HEK293 (cell line): ENCODE data around the gene PEX10.
A peak's percentile ranks its signal among the peaks of the same experiment; 100 is the strongest.

ENCODE experiments used
- CTCF ChIA-PET: fragments of 350-600 bp; formaldehyde crosslinking; extraction: SDS; loops from one replicate; lab custom pipeline; 2021; ENCODE audit warnings: antibody characterized with exemption; lab: Yijun Ruan, JAX
- POLR2A ChIA-PET: fragments of 300-600 bp; formaldehyde crosslinking; extraction: SDS; loops from one replicate; lab custom pipeline; 2020; ENCODE audit warnings: antibody characterized with exemption, inconsistent platforms; lab: Yijun Ruan, JAX
- H3K27ac ChIP-seq: fragments of 200-500 bp; sonication (Bioruptor generic); 2 replicates; pipeline ENCODE4 v1.5.1; 2014; ENCODE audit warnings: low read depth, low read length, control low read depth, inconsistent platforms; ENCODE audit errors: extremely low read depth
- H3K36me3 ChIP-seq, 2 experiments: fragments of 200-500 bp in 1 of 2; sonication (Bioruptor generic) in 1 of 2; 1 replicate in 1 of 2; 2 replicates in 1 of 2; pipeline ENCODE4 v1.5.1; 2014 to 2017; ENCODE audit warnings: inconsistent platforms in 2 of 2, low read length in 2 of 2; ENCODE audit not compliant: control insufficient read depth in 2 of 2, insufficient read depth in 1 of 2
- H3K4me1 ChIP-seq: fragments of 200-500 bp; sonication (Bioruptor generic); 2 replicates; pipeline ENCODE4 v1.5.1; 2014; ENCODE audit warnings: mild to moderate bottlenecking, low read length, inconsistent platforms; ENCODE audit not compliant: control insufficient read depth, insufficient read depth
- H3K4me3 ChIP-seq: 2 replicates; pipeline ENCODE4 v1.5.1; 2011; ENCODE audit warnings: low read depth, mild to moderate bottlenecking, control low read depth, low read length, moderate library complexity
- H3K9me3 ChIP-seq: fragments of 200-500 bp; sonication (Bioruptor generic); 2 replicates; pipeline ENCODE4 v1.5.1; 2014; ENCODE audit warnings: low read depth, low read length, inconsistent platforms; ENCODE audit not compliant: control insufficient read depth, insufficient read depth
- EGR2 ChIP-seq: fragments of 450-650 bp; formaldehyde crosslinking; IDR thresholded peaks from 2 replicates; pipeline ENCODE4 v1.5.1; 2016; ENCODE audit warnings: low read depth, missing biosample characterization, missing genetic modification characterization
- GLIS2 ChIP-seq: fragments of 450-650 bp; formaldehyde crosslinking; IDR thresholded peaks from 2 replicates; pipeline ENCODE4 v1.5.1; 2016; ENCODE audit warnings: missing biosample characterization, missing genetic modification characterization
- KLF9 ChIP-seq: fragments of 450-650 bp; formaldehyde crosslinking; IDR thresholded peaks from 2 replicates; pipeline ENCODE4 v1.5.1; 2016; ENCODE audit warnings: missing biosample characterization, missing genetic modification characterization, low read depth
- MYNN ChIP-seq: fragments of 450-650 bp; formaldehyde crosslinking; IDR thresholded peaks from 2 replicates; pipeline ENCODE4 v1.5.1; 2016; ENCODE audit warnings: missing biosample characterization, missing genetic modification characterization, borderline replicate concordance
- SALL2 ChIP-seq: fragments of 450-650 bp; formaldehyde crosslinking; IDR thresholded peaks from 2 replicates; pipeline ENCODE4 v1.5.0; 2017; ENCODE audit warnings: missing biosample characterization, mild to moderate bottlenecking, missing genetic modification characterization, borderline replicate concordance
- SETDB1 ChIP-seq: IDR thresholded peaks from one replicate; pipeline ENCODE4 v1.6.1; 2017; ENCODE audit warnings: mild to moderate bottlenecking, low read length, moderate library complexity, mixed read lengths; ENCODE audit not compliant: insufficient read length
- TSHZ1 ChIP-seq: fragments of 450-650 bp; formaldehyde crosslinking; IDR thresholded peaks from 2 replicates; pipeline ENCODE4 v1.5.1; 2016; ENCODE audit warnings: missing biosample characterization, missing genetic modification characterization, borderline replicate concordance
- ZFHX2 ChIP-seq: fragments of 450-650 bp; formaldehyde crosslinking; conservative IDR thresholded peaks from 2 replicates; pipeline ENCODE4 v1.5.1; 2016; ENCODE audit warnings: missing biosample characterization, missing genetic modification characterization
- ZNF114 ChIP-seq: fragments of 450-650 bp; formaldehyde crosslinking; IDR thresholded peaks from 2 replicates; pipeline ENCODE4 v1.5.0; 2017; ENCODE audit warnings: missing biosample characterization, missing genetic modification characterization
- ZNF16 ChIP-seq: fragments of 450-650 bp; formaldehyde crosslinking; IDR thresholded peaks from 2 replicates; pipeline ENCODE4 v1.5.1; 2016; ENCODE audit warnings: low read depth, missing biosample characterization, missing genetic modification characterization
- ZNF184 ChIP-seq: fragments of 450-650 bp; IDR thresholded peaks from 2 replicates; pipeline ENCODE4 v1.5.1; 2018; ENCODE audit warnings: missing biosample characterization, mild to moderate bottlenecking, missing genetic modification characterization
- ZNF214 ChIP-seq: fragments of 450-650 bp; formaldehyde crosslinking; IDR thresholded peaks from 2 replicates; pipeline ENCODE4 v1.5.1; 2017; ENCODE audit warnings: missing biosample characterization, mild to moderate bottlenecking, missing genetic modification characterization, borderline replicate concordance
- ZNF223 ChIP-seq: fragments of 450-650 bp; formaldehyde crosslinking; IDR thresholded peaks from 2 replicates; pipeline ENCODE4 v1.5.1; 2016; ENCODE audit warnings: missing biosample characterization, missing genetic modification characterization
- ZNF324 ChIP-seq: fragments of 450-650 bp; formaldehyde crosslinking; IDR thresholded peaks from 2 replicates; pipeline ENCODE4 v1.5.1; 2016; ENCODE audit warnings: missing biosample characterization, missing genetic modification characterization
- ZNF350 ChIP-seq: fragments of 450-650 bp; formaldehyde crosslinking; IDR thresholded peaks from 2 replicates; pipeline ENCODE4 v1.5.0; 2017; ENCODE audit warnings: missing biosample characterization, mild to moderate bottlenecking, missing genetic modification characterization
- ZNF354C ChIP-seq: fragments of 450-650 bp; formaldehyde crosslinking; IDR thresholded peaks from 2 replicates; pipeline ENCODE4 v1.5.1; 2016; ENCODE audit warnings: missing biosample characterization, missing genetic modification characterization, low read depth, borderline replicate concordance
- ZNF416 ChIP-seq: fragments of 450-650 bp; formaldehyde crosslinking; IDR thresholded peaks from 2 replicates; pipeline ENCODE4 v1.5.1; 2016; ENCODE audit warnings: missing biosample characterization, missing genetic modification characterization

The PEX10 gene

GRCh38 chr1:2363847-2364513 lies 48.4 kb downstream of the PEX10 start:
- Histone ChIP-seq H3K4me3 (no peak overlapping the region), H3K36me3 (no peaks in the 10 kb centered on the region; a peak in 1 of 3 replicates), H3K9me3 (no peaks in the 10 kb centered on the region), H3K4me1 (no peaks in the 10 kb centered on the region), H3K27ac (no peak overlapping the region)
- CTCF ChIA-PET = interaction anchor here (0.6 kb wide), 1 partner anchor 18 kb away, joined by 3 read pairs; no protein-coding TSS in a partner anchor
- TF ChIP-seq ZNF114 = no peak
- peak; percentile 64 for TF ChIP-seq SETDB1
- no peak for TF ChIP-seq MYNN
- TF ChIP-seq ZNF416 (tag by site-specific recombination) = no peak
- TF ChIP-seq ZNF223 (tag by site-specific recombination) = no peak
- TF ChIP-seq ZNF354C (tag by site-specific recombination) = no peak
- POLR2A ChIA-PET = no interaction called here

- H3K36me3 ChIP-seq = no peaks in the 10 kb centered on the region; a peak in 1 of 3 replicates
- TF ChIP-seq SALL2 (tag by site-specific recombination) (no peak), ZNF324 (tag by site-specific recombination) (no peak), ZNF214 (tag by site-specific recombination) (no peak), ZNF350 (tag by site-specific recombination) (no peak), KLF9 (tag by site-specific recombination) (no peak), ZNF223 (tag by site-specific recombination) (no peak), TSHZ1 (tag by site-specific recombination) (no peak), ZNF184 (tag by site-specific recombination) (no peak)
- H3K4me1 ChIP-seq = no peaks in the 10 kb centered on the region
- no peak overlapping the region for H3K4me3 ChIP-seq
- H3K27ac ChIP-seq = no peak overlapping the region
- ChIA-PET CTCF (interaction anchor here (0.8 kb wide), 1 partner anchor 166 kb away, joined by 6 read pairs; the partner anchor contains the start of gene FAAP20), POLR2A (no interaction called here)
- H3K9me3 ChIP-seq = no peaks in the 10 kb centered on the region
Measured at GRCh38 chr1:2360588-2361364, 51.6 kb downstream of the PEX10 start.

- H3K4me3 ChIP-seq = no peak overlapping the region
- H3K4me1 ChIP-seq = no peaks in the 10 kb centered on the region
- H3K27ac ChIP-seq = no peak overlapping the region
- TF ChIP-seq ZFHX2 (tag by site-specific recombination) (peak; percentile 45), ZNF16 (tag by site-specific recombination) (no peak), GLIS2 (tag by site-specific recombination) (0 out of 2 replicates have a peak, but pooled peaks have one; percentile 22), EGR2 (peak; percentile 39; the same call in 1 of the 2 replicates)
- POLR2A ChIA-PET = no interaction called here
- CTCF ChIA-PET = interaction anchor here (0.6 to 1.1 kb wide), 4 partner anchors 23 to 164 kb away, joined by 3 to 4 read pairs (median 3); no protein-coding TSS in a partner anchor
- no peaks in the 10 kb centered on the region for H3K9me3 ChIP-seq
- H3K36me3 ChIP-seq = no peaks in the 10 kb centered on the region; a peak in 1 of 3 replicates
Measured at GRCh38 chr1:2358651-2359640, 53.4 kb downstream of the PEX10 start.
